Stomach (tissue), 9 donors: ENCODE results near the gene SAP130. TPM values are rescaled to one million over a fixed set of nuclear protein-coding genes. Genes with fewer than 3 reads are reported as not detected.

Experiments used
- DNase-seq, 2 donors: peaks; one replicate each; pipeline versions ENCODE4 v3.0.0 to v3.0.0-alpha.2; 2013 to 2019
- H3K27ac ChIP-seq, 5 donors: fragments of 200-600 bp in 4 of 5; sonication (generic) in 4 of 5; one replicate each; pipeline ENCODE4 v1.5.1; 2013 to 2019; ENCODE audit warnings: mild to moderate bottlenecking in 1 of 5, moderate library complexity in 1 of 5
- H3K27me3 ChIP-seq, 3 donors: fragments of 200-600 bp; sonication (generic); one replicate each; pipeline ENCODE4 v1.5.1; 2017 to 2019; ENCODE audit warnings: mixed run types in 1 of 3
- H3K36me3 ChIP-seq, 4 donors: fragments of 200-600 bp; sonication (generic); 1 replicate in 3 of 4; 2 replicates in 1 of 4; pipeline ENCODE4 v1.5.1; 2016 to 2019
- H3K4me1 ChIP-seq, 4 donors: fragments of 200-600 bp; sonication (generic); one replicate each; pipeline ENCODE4 v1.5.1; 2016 to 2019
- H3K4me3 ChIP-seq, 4 donors: fragments of 200-600 bp; sonication (generic) in 3 of 4; one replicate each; pipeline ENCODE4 v1.5.1; 2016 to 2019; ENCODE audit warnings: mild to moderate bottlenecking in 1 of 4
- H3K9me3 ChIP-seq, 4 donors: fragments of 200-600 bp; sonication (generic); one replicate each; pipeline ENCODE4 v1.5.1; 2016 to 2019
- CTCF ChIP-seq, 7 experiments: fragments of 450-650 bp in 4 of 7; fragments of 200-600 bp in 3 of 7; sonication (generic) in 3 of 7; IDR thresholded peaks; one replicate each; pipeline ENCODE4 v1.5.1; 2016 to 2019; ENCODE audit warnings: antibody characterized with exemption in 7 of 7, control low read depth in 2 of 7, mild to moderate bottlenecking in 1 of 7
- EP300 ChIP-seq: sonication (generic); formaldehyde crosslinking; IDR thresholded peaks from one replicate; pipeline ENCODE4 v1.6.1; 2017; ENCODE audit warnings: antibody characterized with exemption
- POLR2A ChIP-seq, 4 donors: fragments of 450-650 bp; IDR thresholded peaks; one replicate each; pipeline ENCODE4 v1.6.1; 2016; ENCODE audit warnings: antibody characterized with exemption in 4 of 4, control low read depth in 2 of 4, mild to moderate bottlenecking in 1 of 4, moderate library complexity in 1 of 4
- POLR2AphosphoS5 ChIP-seq, 3 donors: sonication (generic); formaldehyde crosslinking; IDR thresholded peaks; one replicate each; pipeline ENCODE4 v1.6.1; 2016; ENCODE audit warnings: antibody characterized with exemption in 3 of 3
- WGBS, 5 donors: extraction: QIAGEN DNeasy Blood & Tissue Kit in 3 of 5; methylation state at CpG; one replicate each; pipeline versions ENCODE4 v1.1.5 to v1.1.7; 2013 to 2018; 5-methylcytosine and 5-hydroxymethylcytosine counted together
- intact Hi-C: fragments of 100-400 bp; cut with DNase I; formaldehyde crosslinking; loops from one replicate; pipeline ENCODE4 v1.15.1; 2023; ENCODE audit warnings: low total_unique reads
- polyA plus RNA-seq, 3 donors: library from polyadenylated mRNA; stranded (reverse); fragments of 200-250 nt; gene quantifications; one replicate each; pipeline ENCODE4 v1.2.3, GENCODE V29; 2013
- total RNA-seq, 5 donors: library from RNA; depleted of rRNA; stranded (reverse); fragments of >200 nt; gene quantifications; one replicate each; pipeline versions ENCODE4 v1.1.0 to v1.2.3, GENCODE V29; 2014 to 2016
- donor health status: healthy with polysubstance abuse.
- donor health status: Bipolar disorder and iron deficiency.
- donor health status: healthy.

SAP130 gene
- total and polyA plus RNA-seq, 8 donors, result 4.8 to 42.0 (median 7.4) TPM

GRCh38 chr2:127945281-127945680, 82.6 kb downstream of the SAP130 start:
- intact Hi-C loops, result no loop called here
- Histone ChIP-seq H3K27ac (no peak overlapping the region), H3K4me1 (peaks cover 0 to 3% (median 0%) of the 10 kb centered on the region in 4 donors), H3K27me3 (no peaks in the 10 kb centered on the region), H3K4me3 (no peak overlapping the region), H3K9me3 (no peaks in the 10 kb centered on the region), H3K36me3 (peaks cover 73 to 100% (median 100%) of the 10 kb centered on the region in 4 donors)
- 90 to 97% (median 92%) methylated on average over 2 of the region's 2 CpGs for WGBS, 5 donors
- TF ChIP-seq POLR2AphosphoS5 (IDR thresholded peaks at IDR 0.05) (no peak), CTCF (IDR thresholded peaks at IDR 0.05) (no peak), EP300 (no peak), POLR2A (IDR thresholded peaks at IDR 0.05) (no peak)
- DNase-seq, result no peak

GRCh38 chr2:127943186-127943585, 84.7 kb downstream of the SAP130 start:
- H3K4me3 ChIP-seq, result no peak overlapping the region
- 91 to 96% (median 92%) methylated on average over 2 of the region's 2 CpGs for WGBS, 5 donors
- H3K9me3 ChIP-seq, result no peaks in the 10 kb centered on the region
- no peaks in the 10 kb centered on the region for H3K27me3 ChIP-seq
- no peak overlapping the region for H3K27ac ChIP-seq
- H3K4me1 ChIP-seq, result no peaks in the 10 kb centered on the region
- peaks cover 55 to 82% (median 80%) of the 10 kb centered on the region in 4 donors for H3K36me3 ChIP-seq
- no peak for DNase-seq
- intact Hi-C loops, result no loop called here
- no peak for TF ChIP-seq POLR2A (IDR thresholded peaks at IDR 0.05)

GRCh38 chr2:127942002-127942401, 85.9 kb downstream of the SAP130 start:
- Histone ChIP-seq H3K4me3 (no peak overlapping the region), H3K4me1 (no peaks in the 10 kb centered on the region), H3K27me3 (no peaks in the 10 kb centered on the region), H3K9me3 (no peaks in the 10 kb centered on the region), H3K27ac (no peak overlapping the region), H3K36me3 (peaks cover 50 to 70% (median 68%) of the 10 kb centered on the region in 4 donors)
- DNase-seq, result no peak
- intact Hi-C loops, result no loop called here
- TF ChIP-seq POLR2A (IDR thresholded peaks at IDR 0.05) (no peak), EP300 (no peak), CTCF (IDR thresholded peaks at IDR 0.05) (no peak), POLR2AphosphoS5 (IDR thresholded peaks at IDR 0.05) (no peak)
- WGBS, 5 donors, result 91 to 95% (median 95%) methylated on average over 6 of the region's 6 CpGs

GRCh38 chr2:127941461-127941860, 86.4 kb downstream of the SAP130 start:
- H3K4me1 ChIP-seq, result no peaks in the 10 kb centered on the region
- no peaks in the 10 kb centered on the region for H3K27me3 ChIP-seq
- H3K4me3 ChIP-seq, result no peak overlapping the region
- WGBS, 5 donors, result 88 to 96% (median 94%) methylated on average over 9 of the region's 9 CpGs
- TF ChIP-seq POLR2A (IDR thresholded peaks at IDR 0.05), result no peak
- no peak for TF ChIP-seq EP300
- no peak for TF ChIP-seq CTCF (IDR thresholded peaks at IDR 0.05)
- TF ChIP-seq POLR2AphosphoS5 (IDR thresholded peaks at IDR 0.05), result no peak
- DNase-seq, result no peak
- intact Hi-C loops, result no loop called here
- no peaks in the 10 kb centered on the region for H3K9me3 ChIP-seq
- peaks cover 49 to 64% (median 62%) of the 10 kb centered on the region in 4 donors for H3K36me3 ChIP-seq
- H3K27ac ChIP-seq, result no peak overlapping the region

- H3K27me3 ChIP-seq, result no peaks in the 10 kb centered on the region
- H3K4me3 ChIP-seq, result no peak overlapping the region
- TF ChIP-seq POLR2AphosphoS5 (IDR thresholded peaks at IDR 0.05) (no peak), EP300 (no peak), CTCF (IDR thresholded peaks at IDR 0.05) (no peak), POLR2A (IDR thresholded peaks at IDR 0.05) (no peak)
- no peaks in the 10 kb centered on the region for H3K4me1 ChIP-seq
- no peak overlapping the region for H3K27ac ChIP-seq
- no peak for DNase-seq
- WGBS, 5 donors, result 84 to 91% (median 85%) methylated on average over 12 of the region's 12 CpGs
- H3K36me3 ChIP-seq, result peaks cover 43 to 56% (median 54%) of the 10 kb centered on the region in 4 donors
- H3K9me3 ChIP-seq, result no peaks in the 10 kb centered on the region
- intact Hi-C loops, result no loop called here
Measured at GRCh38 chr2:127940641-127941040, 87.2 kb downstream of the SAP130 start.
